Panc1 (cell line): Measurements from ENCODE around the gene ENPEP. TPM values are rescaled to one million over a fixed set of nuclear protein-coding genes. Genes with fewer than 3 reads are reported as not detected.

ENCODE experiments used
- ATAC-seq: fragments of 200-7000 bp; cut with Tn5 transposase; 2 replicates; pipeline ENCODE4 v1.9.1; 2020; ENCODE audit warnings: mild to moderate bottlenecking, moderate library complexity
- BruUV-seq: library from RNA; stranded (reverse); fragments of 400-500 nt; replicated peaks from 2 replicates; lab custom pipeline; 2021; lab: Mats Ljungman, UMichigan
- CTCF ChIA-PET: fragments of 300-600 bp; sonication (Branson Sonifier 250); formaldehyde crosslinking; loops from one replicate; lab custom pipeline; 2022; ENCODE audit warnings: antibody characterized with exemption; lab: Charles Lee
- POLR2A ChIA-PET: fragments of 300-600 bp; sonication (Branson Sonifier 250); formaldehyde crosslinking; loops from one replicate; lab custom pipeline; 2022; ENCODE audit warnings: antibody characterized with exemption; lab: Charles Lee
- DNase-seq: peaks from one replicate; pipeline ENCODE4 v3.0.0-alpha.2; 2010; ENCODE audit warnings: low read depth, low spot score
- H3K27ac ChIP-seq: 2 replicates; pipeline ENCODE4 v1.5.1; 2011; ENCODE audit warnings: mild to moderate bottlenecking, low read length, inconsistent platforms
- H3K27me3 ChIP-seq: fragments of 200-500 bp; sonication (Bioruptor generic); 2 replicates; pipeline ENCODE4 v1.6.0; 2014; ENCODE audit warnings: low read length, inconsistent platforms; ENCODE audit not compliant: control insufficient read depth, insufficient read depth
- H3K36me3 ChIP-seq: fragments of 200-500 bp; sonication (Bioruptor generic); 2 replicates; pipeline ENCODE4 v1.5.1; 2014; ENCODE audit warnings: inconsistent platforms, mild to moderate bottlenecking, low read length, moderate library complexity; ENCODE audit not compliant: control insufficient read depth, insufficient read depth
- H3K4me1 ChIP-seq: 2 replicates; pipeline ENCODE4 v1.5.1; 2011; ENCODE audit warnings: inconsistent platforms, mild to moderate bottlenecking, low read length, moderate library complexity; ENCODE audit not compliant: control insufficient read depth, insufficient read depth
- H3K4me3 ChIP-seq, 2 experiments: 2 replicates each; pipeline ENCODE4 v1.5.1; 2011 to 2012; ENCODE audit warnings: low read depth in 2 of 2, low read length in 2 of 2, mild to moderate bottlenecking in 2 of 2, inconsistent platforms in 1 of 2, moderate library complexity in 1 of 2
- H3K9me3 ChIP-seq: fragments of 200-500 bp; sonication (Bioruptor generic); 2 replicates; pipeline ENCODE4 v1.5.1; 2014; ENCODE audit warnings: low read depth, mild to moderate bottlenecking, inconsistent platforms, low read length, moderate library complexity; ENCODE audit not compliant: control insufficient read depth, insufficient read depth
- POLR2AphosphoS5 ChIP-seq: IDR thresholded peaks from 2 replicates; pipeline ENCODE4 v1.6.1; 2012; ENCODE audit warnings: mild to moderate bottlenecking, low read depth, low read length, moderate library complexity
- SIN3A ChIP-seq: IDR thresholded peaks from 2 replicates; pipeline ENCODE4 v1.6.1; 2012; ENCODE audit warnings: low read depth, mild to moderate bottlenecking, low read length, moderate library complexity, borderline replicate concordance; ENCODE audit not compliant: insufficient read depth
- TCF7L2 ChIP-seq: IDR thresholded peaks from 2 replicates; pipeline ENCODE4 v1.6.1; 2011; ENCODE audit warnings: mild to moderate bottlenecking, low read depth, low read length, inconsistent platforms
- in situ Hi-C: cut with HindIII; loops from 2 replicates; pipeline ENCODE4 v1.10.0; 2016; ENCODE audit warnings: low sequenced_read_pairs, low pct_unique_long_range_greater_than_20kb
- intact Hi-C: fragments of 100-400 bp; cut with micrococcal nuclease; formaldehyde crosslinking; loops from one replicate; pipeline ENCODE4 v1.10.0; 2022; ENCODE audit not compliant: unreplicated experiment
- total RNA-seq: library from RNA; stranded (reverse); gene quantifications from one replicate; pipeline ENCODE4 v1.2.1, GENCODE V29; 2021; ENCODE audit not compliant: unreplicated experiment
- TF ChIP-seq, protein P1 (sequence below): fragments of 450-650 bp; IDR thresholded peaks from 2 replicates; pipeline ENCODE4 v1.5.1; 2017; ENCODE audit warnings: mild to moderate bottlenecking
- TF ChIP-seq, protein P2 (sequence below), 2 experiments: IDR thresholded peaks; 2 replicates each; pipeline ENCODE4 v1.6.1; 2011 to 2012; ENCODE audit warnings: low read depth in 2 of 2, control low read depth in 1 of 2, low read length in 1 of 2, mild to moderate bottlenecking in 1 of 2, moderate library complexity in 1 of 2; ENCODE audit not compliant: insufficient read depth in 1 of 2

The ENPEP gene
- total RNA-seq, 1 experiment from 2014 or later, result not detected

DNA sequence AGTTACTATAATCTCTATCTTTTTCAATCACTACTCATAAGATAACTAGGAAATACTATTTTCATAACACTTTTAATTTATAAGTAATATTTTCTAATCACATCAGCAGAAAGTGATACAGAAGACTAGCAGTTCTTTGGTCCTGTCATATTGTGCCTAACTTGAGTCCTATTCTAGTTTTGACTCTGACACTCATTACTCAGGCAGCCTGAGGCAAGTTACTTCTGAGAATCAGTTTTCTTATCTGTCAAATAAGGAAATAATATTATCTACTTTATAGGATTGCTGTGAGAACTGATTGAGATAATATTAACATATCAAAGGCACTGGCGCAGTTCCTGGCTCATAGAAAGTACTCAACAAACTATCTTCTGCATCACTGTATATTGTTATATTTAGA is 129.1 kb downstream of the ENPEP start:
- H3K9me3 ChIP-seq, result no peaks in the 10 kb centered on the region
- intact Hi-C loops (no loop called here), in situ Hi-C loops (no loop called here)
- ChIA-PET CTCF (no interaction called here), POLR2A (no interaction called here)
- no peak for TF ChIP-seq TCF7L2
- TF ChIP-seq, protein P1, sequence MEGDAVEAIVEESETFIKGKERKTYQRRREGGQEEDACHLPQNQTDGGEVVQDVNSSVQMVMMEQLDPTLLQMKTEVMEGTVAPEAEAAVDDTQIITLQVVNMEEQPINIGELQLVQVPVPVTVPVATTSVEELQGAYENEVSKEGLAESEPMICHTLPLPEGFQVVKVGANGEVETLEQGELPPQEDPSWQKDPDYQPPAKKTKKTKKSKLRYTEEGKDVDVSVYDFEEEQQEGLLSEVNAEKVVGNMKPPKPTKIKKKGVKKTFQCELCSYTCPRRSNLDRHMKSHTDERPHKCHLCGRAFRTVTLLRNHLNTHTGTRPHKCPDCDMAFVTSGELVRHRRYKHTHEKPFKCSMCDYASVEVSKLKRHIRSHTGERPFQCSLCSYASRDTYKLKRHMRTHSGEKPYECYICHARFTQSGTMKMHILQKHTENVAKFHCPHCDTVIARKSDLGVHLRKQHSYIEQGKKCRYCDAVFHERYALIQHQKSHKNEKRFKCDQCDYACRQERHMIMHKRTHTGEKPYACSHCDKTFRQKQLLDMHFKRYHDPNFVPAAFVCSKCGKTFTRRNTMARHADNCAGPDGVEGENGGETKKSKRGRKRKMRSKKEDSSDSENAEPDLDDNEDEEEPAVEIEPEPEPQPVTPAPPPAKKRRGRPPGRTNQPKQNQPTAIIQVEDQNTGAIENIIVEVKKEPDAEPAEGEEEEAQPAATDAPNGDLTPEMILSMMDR, result no peak
- no peak for TF ChIP-seq SIN3A
- no peak for TF ChIP-seq POLR2AphosphoS5
- TF ChIP-seq, protein P2, sequence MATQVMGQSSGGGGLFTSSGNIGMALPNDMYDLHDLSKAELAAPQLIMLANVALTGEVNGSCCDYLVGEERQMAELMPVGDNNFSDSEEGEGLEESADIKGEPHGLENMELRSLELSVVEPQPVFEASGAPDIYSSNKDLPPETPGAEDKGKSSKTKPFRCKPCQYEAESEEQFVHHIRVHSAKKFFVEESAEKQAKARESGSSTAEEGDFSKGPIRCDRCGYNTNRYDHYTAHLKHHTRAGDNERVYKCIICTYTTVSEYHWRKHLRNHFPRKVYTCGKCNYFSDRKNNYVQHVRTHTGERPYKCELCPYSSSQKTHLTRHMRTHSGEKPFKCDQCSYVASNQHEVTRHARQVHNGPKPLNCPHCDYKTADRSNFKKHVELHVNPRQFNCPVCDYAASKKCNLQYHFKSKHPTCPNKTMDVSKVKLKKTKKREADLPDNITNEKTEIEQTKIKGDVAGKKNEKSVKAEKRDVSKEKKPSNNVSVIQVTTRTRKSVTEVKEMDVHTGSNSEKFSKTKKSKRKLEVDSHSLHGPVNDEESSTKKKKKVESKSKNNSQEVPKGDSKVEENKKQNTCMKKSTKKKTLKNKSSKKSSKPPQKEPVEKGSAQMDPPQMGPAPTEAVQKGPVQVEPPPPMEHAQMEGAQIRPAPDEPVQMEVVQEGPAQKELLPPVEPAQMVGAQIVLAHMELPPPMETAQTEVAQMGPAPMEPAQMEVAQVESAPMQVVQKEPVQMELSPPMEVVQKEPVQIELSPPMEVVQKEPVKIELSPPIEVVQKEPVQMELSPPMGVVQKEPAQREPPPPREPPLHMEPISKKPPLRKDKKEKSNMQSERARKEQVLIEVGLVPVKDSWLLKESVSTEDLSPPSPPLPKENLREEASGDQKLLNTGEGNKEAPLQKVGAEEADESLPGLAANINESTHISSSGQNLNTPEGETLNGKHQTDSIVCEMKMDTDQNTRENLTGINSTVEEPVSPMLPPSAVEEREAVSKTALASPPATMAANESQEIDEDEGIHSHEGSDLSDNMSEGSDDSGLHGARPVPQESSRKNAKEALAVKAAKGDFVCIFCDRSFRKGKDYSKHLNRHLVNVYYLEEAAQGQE (IDR thresholded peaks at IDR 0.05; ENCODE audit: insufficient read depth in 1 of 2, low read depth in 2 of 2, low read length in 1 of 2), result no peak
- no peak for ATAC-seq
- no peak overlapping the region for H3K4me3 ChIP-seq
- no peak for DNase-seq
- H3K36me3 ChIP-seq, result no peaks in the 10 kb centered on the region
- no peaks in the 10 kb centered on the region for H3K4me1 ChIP-seq
- H3K27me3 ChIP-seq, result no peaks in the 10 kb centered on the region
- no TSS peak for BruUV-seq
- H3K27ac ChIP-seq, result no peak overlapping the region

DNA sequence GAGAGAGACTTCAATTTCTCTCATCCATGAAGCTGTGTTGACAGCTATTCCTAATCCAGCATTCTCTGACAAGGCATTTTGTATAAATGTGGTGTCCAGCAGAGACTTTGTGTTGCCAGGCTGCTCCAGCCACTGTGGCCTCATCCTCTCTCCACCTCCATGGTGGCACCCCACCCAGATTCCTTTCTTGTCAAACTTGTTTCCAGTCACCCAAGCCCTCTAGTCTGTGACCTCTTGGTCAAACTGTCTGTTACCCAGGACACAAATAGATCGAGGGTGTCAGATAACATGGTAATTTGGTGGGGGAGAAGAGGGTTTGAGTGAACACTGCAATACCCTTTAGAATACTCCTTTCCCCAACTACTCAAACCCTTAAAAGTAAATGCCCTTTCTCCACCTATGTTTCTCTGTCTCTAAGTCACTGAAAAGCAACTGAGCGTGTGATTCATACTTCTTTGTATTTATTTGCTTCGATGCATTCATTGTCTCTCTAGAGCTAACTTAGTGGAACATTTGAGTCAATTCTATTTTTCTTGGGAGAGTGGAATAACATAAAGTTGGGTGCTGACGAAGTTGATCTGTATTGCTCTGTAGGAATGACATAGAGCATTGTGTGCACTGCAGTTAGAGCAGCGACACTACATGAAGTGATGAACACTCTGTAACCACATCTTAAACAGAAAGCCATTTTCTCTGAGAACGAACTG is 133.2 kb downstream of the ENPEP start:
- in situ Hi-C loops (no loop called here), intact Hi-C loops (no loop called here)
- H3K9me3 ChIP-seq, result no peaks in the 10 kb centered on the region
- BruUV-seq, result no TSS peak
- no peaks in the 10 kb centered on the region for H3K27me3 ChIP-seq
- H3K4me1 ChIP-seq, result no peaks in the 10 kb centered on the region
- H3K4me3 ChIP-seq, result no peak overlapping the region
- ATAC-seq, result no peak
- H3K36me3 ChIP-seq, result no peaks in the 10 kb centered on the region
- no peak for TF ChIP-seq SIN3A
- TF ChIP-seq, protein P1, result no peak
- ChIA-PET CTCF (no interaction called here), POLR2A (no interaction called here)
- no peak overlapping the region for H3K27ac ChIP-seq
- DNase-seq, result no peak
